Activated T-helper 17 cell treated with anti-CD3 and anti-CD28 coated beads, Interleukin-2, amount 50 U/mL, for 72 hours (primary cell): ENCODE data around the gene ZC3H6. TPM values are rescaled to one million over a fixed set of nuclear protein-coding genes. Genes with fewer than 3 reads are reported as not detected.

ENCODE experiments used
- ATAC-seq: fragments of 150-1000 bp; cut with Tn5 transposase; replicated peaks from 2 replicates; pipeline ENCODE4 v1.10.0; 2021; ENCODE audit warnings: mild to moderate bottlenecking, moderate library complexity
- H3K27ac Mint-ChIP-seq: one replicate; pipeline ENCODE4 v1.8.0; 2022; ENCODE audit warnings: mixed read lengths
- H3K27me3 Mint-ChIP-seq: one replicate; pipeline ENCODE4 v1.8.0; 2022; ENCODE audit warnings: mixed read lengths
- H3K36me3 Mint-ChIP-seq: one replicate; pipeline ENCODE4 v1.8.0; 2022; ENCODE audit warnings: low read depth, mild to moderate bottlenecking, mixed read lengths
- H3K4me1 Mint-ChIP-seq: one replicate; pipeline ENCODE4 v1.8.0; 2022; ENCODE audit warnings: mixed read lengths
- H3K4me3 Mint-ChIP-seq: one replicate; pipeline ENCODE4 v1.8.0; 2022; ENCODE audit warnings: mild to moderate bottlenecking, mixed read lengths
- H3K9me3 Mint-ChIP-seq: one replicate; pipeline ENCODE4 v1.8.0; 2022; ENCODE audit warnings: mixed read lengths
- total RNA-seq, 2 donors: library from RNA; stranded (reverse); gene quantifications; one replicate each; pipeline ENCODE4 v1.2.3, GENCODE V29; 2022

Gene ZC3H6
- total RNA-seq, 2 donors from 2014 or later, result 2.1 to 11.8 TPM

DNA sequence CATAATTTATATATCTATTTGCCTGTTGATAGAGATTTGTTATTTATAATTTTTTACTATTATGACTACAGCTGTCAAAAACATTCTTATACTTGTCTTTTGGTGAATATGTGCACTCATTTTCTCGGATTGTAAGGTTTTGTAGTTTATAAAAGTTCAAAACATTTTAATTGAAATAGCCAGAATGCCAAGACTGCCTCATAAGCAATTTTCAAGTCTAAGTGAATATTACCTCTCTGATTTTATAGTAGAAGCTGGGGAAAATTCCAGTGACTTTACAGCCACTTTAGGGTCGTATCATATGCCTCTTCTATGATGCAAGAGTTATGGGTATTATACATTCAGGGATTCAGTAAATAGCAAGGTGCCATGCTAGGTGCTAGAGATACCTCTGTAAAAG lies 21.0 kb downstream of the ZC3H6 start:
- no peaks in the 10 kb centered on the region for H3K4me1 Mint-ChIP-seq
- no peak overlapping the region for H3K27ac Mint-ChIP-seq
- H3K36me3 Mint-ChIP-seq, result peaks cover 18% of the 10 kb centered on the region
- H3K27me3 Mint-ChIP-seq, result no peaks in the 10 kb centered on the region
- H3K9me3 Mint-ChIP-seq, result no peaks in the 10 kb centered on the region
- no peak for ATAC-seq
- no peak overlapping the region for H3K4me3 Mint-ChIP-seq

- Mint-ChIP-seq H3K4me3 (no peak overlapping the region), H3K36me3 (peaks cover 57% of the 10 kb centered on the region), H3K9me3 (no peaks in the 10 kb centered on the region), H3K27me3 (no peaks in the 10 kb centered on the region), H3K4me1 (no peaks in the 10 kb centered on the region), H3K27ac (no peak overlapping the region)
- no peak for ATAC-seq
Observed at GRCh38 chr2:112301171-112301584, 25.8 kb downstream of the ZC3H6 start.

DNA sequence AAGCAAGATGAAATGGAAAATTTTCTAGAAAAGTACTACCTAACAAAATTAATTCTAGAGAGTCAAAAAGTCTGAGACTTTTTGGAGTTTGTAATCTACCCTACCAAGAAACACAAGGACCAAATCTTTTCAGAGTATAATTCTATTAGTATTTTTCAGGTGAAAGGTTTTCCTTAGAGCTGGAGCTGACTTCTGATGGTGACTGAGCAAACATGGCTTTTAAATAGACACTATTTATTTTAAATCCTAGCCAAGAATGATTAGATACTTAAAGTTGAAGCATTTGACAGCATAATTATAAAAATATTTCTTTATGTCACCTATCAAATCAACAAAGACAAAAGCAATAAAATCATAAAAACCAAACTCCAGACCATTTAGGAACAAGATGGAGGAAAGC lies 26.6 kb downstream of the ZC3H6 start:
- Mint-ChIP-seq H3K4me3 (no peak overlapping the region), H3K9me3 (no peaks in the 10 kb centered on the region), H3K4me1 (no peaks in the 10 kb centered on the region), H3K36me3 (peaks cover 64% of the 10 kb centered on the region), H3K27me3 (no peaks in the 10 kb centered on the region), H3K27ac (no peak overlapping the region)
- no peak for ATAC-seq

DNA sequence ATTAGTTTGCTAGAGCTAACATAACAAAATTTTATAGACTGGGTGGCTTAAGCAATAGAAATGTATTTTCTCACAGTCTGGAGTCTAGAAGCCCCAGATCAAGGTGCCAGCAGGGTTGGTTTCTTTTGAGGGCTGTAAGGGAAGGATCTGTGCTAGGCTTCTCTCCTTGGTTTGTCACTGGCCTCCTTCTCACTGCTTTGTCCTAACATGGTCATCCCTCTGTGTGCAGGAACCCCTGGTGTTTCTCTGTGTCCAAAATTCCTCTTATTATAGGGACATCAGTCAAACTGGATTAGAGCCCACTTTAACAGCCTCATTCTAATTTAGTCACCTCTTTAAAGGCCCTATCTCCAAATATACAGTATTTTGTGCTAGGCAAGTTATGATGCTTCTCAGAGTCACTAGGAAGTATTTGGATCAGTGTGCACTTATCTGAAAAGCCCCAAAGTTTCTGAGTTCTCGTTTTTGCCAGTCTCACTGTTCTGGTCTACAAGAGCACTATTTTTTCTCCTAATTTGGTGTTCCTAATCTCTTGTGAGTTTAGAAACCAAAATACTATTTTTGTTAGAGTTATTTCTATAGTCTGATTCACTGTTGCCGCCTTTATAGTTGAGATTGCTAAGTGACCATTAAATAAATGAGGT lies 29.0 kb downstream of the ZC3H6 start:
- no peaks in the 10 kb centered on the region for H3K9me3 Mint-ChIP-seq
- H3K4me1 Mint-ChIP-seq, result no peaks in the 10 kb centered on the region
- peaks cover 72% of the 10 kb centered on the region for H3K36me3 Mint-ChIP-seq
- no peak for ATAC-seq
- peak overlapping the region; percentile 70 for H3K27ac Mint-ChIP-seq
- H3K27me3 Mint-ChIP-seq, result no peaks in the 10 kb centered on the region
- no peak overlapping the region for H3K4me3 Mint-ChIP-seq

DNA sequence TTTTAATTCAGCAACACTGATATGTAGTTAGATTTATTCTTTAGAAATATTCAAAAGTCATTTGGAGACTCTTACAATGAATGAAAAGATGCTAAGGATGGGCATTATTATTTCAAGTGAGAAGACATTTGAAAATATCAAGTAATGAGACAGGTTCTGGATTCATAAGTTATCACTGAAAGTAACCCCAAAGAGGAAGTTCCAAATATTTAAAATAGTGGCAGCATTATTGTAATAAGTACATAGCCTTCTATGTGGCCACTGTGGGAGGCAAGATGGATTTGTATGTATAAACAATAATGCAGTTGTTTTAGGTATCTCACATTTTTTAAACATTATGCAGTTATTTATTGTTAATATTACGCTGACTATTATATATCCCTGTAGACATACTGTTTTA lies 29.7 kb downstream of the ZC3H6 start:
- H3K27me3 Mint-ChIP-seq, result no peaks in the 10 kb centered on the region
- H3K36me3 Mint-ChIP-seq, result peaks cover 74% of the 10 kb centered on the region
- no peak overlapping the region for H3K27ac Mint-ChIP-seq
- H3K9me3 Mint-ChIP-seq, result no peaks in the 10 kb centered on the region
- H3K4me1 Mint-ChIP-seq, result no peaks in the 10 kb centered on the region
- H3K4me3 Mint-ChIP-seq, result no peak overlapping the region
- no peak for ATAC-seq

GRCh38 chr2:112310906-112311305 lies 35.5 kb downstream of the ZC3H6 start:
- peaks cover 51% of the 10 kb centered on the region for H3K36me3 Mint-ChIP-seq
- no peaks in the 10 kb centered on the region for H3K27me3 Mint-ChIP-seq
- no peak for ATAC-seq
- no peaks in the 10 kb centered on the region for H3K4me1 Mint-ChIP-seq
- no peak overlapping the region for H3K4me3 Mint-ChIP-seq
- H3K27ac Mint-ChIP-seq, result no peak overlapping the region
- no peaks in the 10 kb centered on the region for H3K9me3 Mint-ChIP-seq

GRCh38 chr2:112311932-112312331 lies 36.5 kb downstream of the ZC3H6 start:
- H3K4me3 Mint-ChIP-seq, result no peak overlapping the region
- H3K4me1 Mint-ChIP-seq, result no peaks in the 10 kb centered on the region
- H3K27ac Mint-ChIP-seq, result no peak overlapping the region
- ATAC-seq, result no peak
- peaks cover 51% of the 10 kb centered on the region for H3K36me3 Mint-ChIP-seq
- H3K27me3 Mint-ChIP-seq, result no peaks in the 10 kb centered on the region
- H3K9me3 Mint-ChIP-seq, result no peaks in the 10 kb centered on the region

DNA sequence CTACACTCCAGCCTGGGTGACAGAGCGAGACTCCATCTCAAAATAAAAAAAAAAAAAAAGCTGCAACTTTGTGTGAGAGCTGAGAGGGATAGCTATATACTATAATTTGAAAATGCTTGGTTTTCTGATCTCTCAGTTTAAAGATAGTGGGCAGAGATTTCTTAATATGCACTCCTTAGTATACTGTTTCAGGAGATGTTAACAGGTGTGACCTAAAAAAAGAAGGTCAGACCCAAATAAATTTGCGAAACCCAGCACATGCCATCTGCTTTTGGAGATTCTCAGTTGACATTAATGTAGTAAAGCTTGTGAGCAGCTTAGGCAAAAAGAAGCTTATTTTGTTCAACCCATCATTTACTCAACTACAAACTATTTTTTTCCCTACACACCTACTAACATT lies 37.4 kb downstream of the ZC3H6 start:
- Mint-ChIP-seq H3K27ac (no peak overlapping the region), H3K9me3 (no peaks in the 10 kb centered on the region), H3K27me3 (no peaks in the 10 kb centered on the region), H3K4me3 (no peak overlapping the region), H3K4me1 (no peaks in the 10 kb centered on the region), H3K36me3 (peaks cover 48% of the 10 kb centered on the region)
- ATAC-seq, result no peak

GRCh38 chr2:112314856-112315255 lies 39.5 kb downstream of the ZC3H6 start:
- H3K9me3 Mint-ChIP-seq, result no peaks in the 10 kb centered on the region
- no peak for ATAC-seq
- no peaks in the 10 kb centered on the region for H3K4me1 Mint-ChIP-seq

GRCh38 chr2:112317303-112318158 lies 42.1 kb downstream of the ZC3H6 start:
- Mint-ChIP-seq H3K27me3 (no peaks in the 10 kb centered on the region), H3K9me3 (no peaks in the 10 kb centered on the region), H3K4me1 (no peaks in the 10 kb centered on the region), H3K4me3 (no peak overlapping the region), H3K36me3 (peaks cover 31% of the 10 kb centered on the region), H3K27ac (no peak overlapping the region)
- no peak for ATAC-seq

More at GRCh38 chr2:112314856-112315255, 39.5 kb downstream of the ZC3H6 start:
- Mint-ChIP-seq H3K27me3 (no peaks in the 10 kb centered on the region), H3K27ac (no peak overlapping the region), H3K36me3 (peaks cover 48% of the 10 kb centered on the region), H3K4me3 (no peak overlapping the region)

DNA sequence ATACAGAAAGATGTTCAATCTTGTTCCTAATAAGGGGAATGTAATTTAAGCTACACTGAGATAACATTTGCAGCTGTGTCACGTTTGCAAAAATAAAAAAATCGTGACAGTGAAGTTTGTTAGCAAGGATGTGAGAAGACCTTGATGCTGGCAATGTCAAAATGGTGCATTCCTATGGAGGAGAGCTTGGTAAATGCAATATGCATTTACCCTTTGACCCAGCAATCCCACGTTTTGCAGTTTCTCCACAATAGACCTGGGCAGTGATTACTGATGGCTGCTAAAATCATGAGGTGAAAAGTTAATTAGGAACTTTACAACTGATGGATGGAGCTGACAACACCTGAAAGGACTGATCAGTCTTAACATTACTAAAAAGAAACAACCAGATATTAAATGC lies 43.1 kb downstream of the ZC3H6 start:
- no peak for ATAC-seq
- no peak overlapping the region for H3K4me3 Mint-ChIP-seq
- no peaks in the 10 kb centered on the region for H3K4me1 Mint-ChIP-seq
- H3K9me3 Mint-ChIP-seq, result no peaks in the 10 kb centered on the region
- H3K27ac Mint-ChIP-seq, result peak overlapping the region; percentile 67
- peaks cover 39% of the 10 kb centered on the region for H3K36me3 Mint-ChIP-seq
- H3K27me3 Mint-ChIP-seq, result no peaks in the 10 kb centered on the region

- no peaks in the 10 kb centered on the region for H3K27me3 Mint-ChIP-seq
- no peak for ATAC-seq
- H3K36me3 Mint-ChIP-seq, result peaks cover 44% of the 10 kb centered on the region
- H3K4me3 Mint-ChIP-seq, result no peak overlapping the region
- no peaks in the 10 kb centered on the region for H3K9me3 Mint-ChIP-seq
- no peak overlapping the region for H3K27ac Mint-ChIP-seq
- H3K4me1 Mint-ChIP-seq, result no peaks in the 10 kb centered on the region
Observed at GRCh38 chr2:112321375-112322320, 46.3 kb downstream of the ZC3H6 start.

GRCh38 chr2:112322919-112323318 lies 47.5 kb downstream of the ZC3H6 start:
- H3K4me1 Mint-ChIP-seq, result no peaks in the 10 kb centered on the region
- H3K4me3 Mint-ChIP-seq, result no peak overlapping the region
- ATAC-seq, result no peak
- H3K27ac Mint-ChIP-seq, result no peak overlapping the region
- peaks cover 38% of the 10 kb centered on the region for H3K36me3 Mint-ChIP-seq
- H3K9me3 Mint-ChIP-seq, result no peaks in the 10 kb centered on the region
- no peaks in the 10 kb centered on the region for H3K27me3 Mint-ChIP-seq

DNA sequence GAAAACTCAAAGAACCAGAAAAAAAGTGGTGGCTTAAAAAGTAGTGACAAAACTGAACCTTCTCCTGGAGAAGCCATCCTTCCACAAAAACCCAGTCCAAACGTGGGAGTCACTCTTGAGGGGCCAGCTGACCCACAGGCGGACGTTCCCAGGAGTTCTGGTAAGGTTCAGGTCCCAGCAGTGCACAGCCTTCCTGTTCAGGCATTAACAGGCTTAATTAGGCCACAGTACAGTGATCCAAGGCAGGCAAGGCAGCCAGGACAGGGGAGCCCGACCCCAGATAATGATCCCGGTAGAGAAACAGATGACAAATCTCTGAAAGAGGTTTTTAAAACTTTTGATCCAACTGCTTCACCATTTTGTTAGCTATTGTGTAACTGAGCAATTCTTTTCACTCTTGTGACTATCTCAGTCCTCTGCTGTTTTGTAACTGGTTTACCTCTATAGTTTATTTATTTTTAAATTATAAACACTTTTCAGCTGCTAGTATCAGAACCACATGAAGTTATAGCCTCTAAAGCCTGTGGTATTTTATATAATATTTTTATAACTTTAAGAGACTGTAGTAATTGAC lies 56.8 kb downstream of the ZC3H6 start:
- no peaks in the 10 kb centered on the region for H3K27me3 Mint-ChIP-seq
- ATAC-seq, result no peak
- no peaks in the 10 kb centered on the region for H3K9me3 Mint-ChIP-seq
- H3K36me3 Mint-ChIP-seq, result peaks cover 27% of the 10 kb centered on the region
- H3K27ac Mint-ChIP-seq, result no peak overlapping the region
- no peaks in the 10 kb centered on the region for H3K4me1 Mint-ChIP-seq
- H3K4me3 Mint-ChIP-seq, result no peak overlapping the region
